Stimulated activated CD8-positive, alpha-beta memory T cell treated with anti-CD3 and anti-CD28 coated beads, Interleukin-2, amount 100 ng/mL, for 1 hour (primary cell): ENCODE data around the gene STAC3.
"Not testable (repeated sequence)": the region's sequence is repeated elsewhere in the genome, so short reads cannot be mapped to it uniquely, and the experiment has no call there.

Source experiments
- DNase-seq, 2 donors: peaks; one replicate each; pipeline ENCODE4 v3.0.0-alpha.2; 2020; ENCODE audit warnings: low read depth in 2 of 2

Gene STAC3

DNA sequence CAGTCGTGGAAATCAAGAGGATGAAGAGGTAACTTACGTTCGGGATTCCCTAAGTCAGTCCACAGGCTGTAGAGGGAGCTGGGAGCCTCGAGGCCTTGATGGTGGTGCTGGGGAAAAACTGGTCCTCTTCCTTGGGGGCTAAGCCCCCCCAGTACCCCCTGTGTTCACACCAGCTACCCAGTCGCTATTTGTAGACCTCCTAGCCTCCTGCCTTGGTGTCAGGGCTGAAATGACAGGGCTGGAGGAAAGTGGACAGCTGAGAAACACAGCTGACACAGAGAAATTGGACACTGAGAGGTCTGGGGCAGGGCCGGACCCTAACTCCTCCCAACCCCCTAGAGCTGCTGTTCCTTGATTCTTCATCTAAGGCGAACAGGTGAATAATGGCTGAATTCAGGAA, at the start of gene STAC3:
TSS of gene STAC3 (minus strand) at position 232 of the 400 bp plus-strand sequence. CDS start 1,551 bp downstream, outside the sequence.
- DNase-seq, result no peak

DNA sequence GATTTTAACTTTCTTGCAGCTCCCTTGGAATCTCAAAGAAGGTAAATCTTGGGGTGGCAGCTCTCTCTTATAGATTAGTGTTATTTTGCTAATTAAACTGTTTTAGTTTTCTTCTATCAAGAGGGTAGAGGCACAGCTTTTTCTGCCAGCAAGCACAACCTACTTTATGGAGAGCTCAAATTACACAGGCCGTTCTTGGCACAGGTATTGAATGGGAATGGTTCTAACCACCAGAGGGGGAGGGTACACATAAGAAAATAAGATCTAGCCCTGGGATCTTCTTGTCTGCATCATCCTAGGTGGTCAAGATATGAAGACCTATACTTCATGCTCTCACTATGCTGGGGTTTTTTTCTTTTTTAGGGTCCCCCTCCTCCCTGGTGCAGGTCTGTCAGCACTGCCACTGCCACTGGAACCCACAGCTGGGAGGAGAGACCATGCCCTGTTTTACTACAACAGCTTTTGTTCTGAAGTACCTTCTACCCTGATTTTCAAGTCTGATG, 48.6 kb upstream of the STAC3 start:
- DNase-seq, result no peak

DNA sequence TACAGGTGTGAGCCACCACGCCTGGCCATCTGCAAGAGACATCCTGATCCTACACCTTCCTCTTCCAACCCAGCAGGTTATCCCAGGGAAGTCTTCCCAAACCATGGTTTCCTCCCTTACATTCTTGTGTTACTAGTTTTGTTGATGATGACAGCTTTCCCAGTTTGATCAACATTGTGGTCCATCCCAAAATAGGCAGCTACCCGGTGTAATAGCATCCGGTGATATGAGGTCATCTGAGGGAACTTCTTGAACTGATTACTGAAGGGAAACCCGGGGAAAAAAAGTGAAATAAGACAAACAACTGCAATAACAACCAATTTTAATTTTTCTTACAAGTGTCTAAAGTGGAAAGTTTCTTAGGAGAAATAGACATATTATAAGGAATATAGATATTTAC, 45.3 kb upstream of the STAC3 start:
- no peak for DNase-seq

DNA sequence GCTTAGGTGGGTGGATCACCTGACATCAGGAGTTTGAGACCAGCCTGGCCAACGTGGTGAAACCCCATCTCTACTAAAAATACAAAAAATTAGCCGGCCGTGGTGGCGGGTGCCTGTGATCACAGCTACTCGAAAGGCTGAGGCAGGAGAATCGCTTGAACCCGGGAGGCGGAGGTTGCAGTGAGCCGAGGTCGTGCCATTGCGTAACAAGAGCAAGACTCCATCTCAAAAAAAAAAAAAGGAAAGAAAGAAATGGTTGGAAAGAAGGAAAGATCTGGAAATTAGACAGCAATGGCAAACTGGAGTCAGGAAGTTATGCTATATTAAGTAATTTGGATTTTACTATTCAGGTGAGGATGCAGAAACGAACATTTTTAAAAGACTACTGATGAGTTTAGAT, 31.1 kb upstream of the STAC3 start:
- DNase-seq, result not testable (repeated sequence)

DNA sequence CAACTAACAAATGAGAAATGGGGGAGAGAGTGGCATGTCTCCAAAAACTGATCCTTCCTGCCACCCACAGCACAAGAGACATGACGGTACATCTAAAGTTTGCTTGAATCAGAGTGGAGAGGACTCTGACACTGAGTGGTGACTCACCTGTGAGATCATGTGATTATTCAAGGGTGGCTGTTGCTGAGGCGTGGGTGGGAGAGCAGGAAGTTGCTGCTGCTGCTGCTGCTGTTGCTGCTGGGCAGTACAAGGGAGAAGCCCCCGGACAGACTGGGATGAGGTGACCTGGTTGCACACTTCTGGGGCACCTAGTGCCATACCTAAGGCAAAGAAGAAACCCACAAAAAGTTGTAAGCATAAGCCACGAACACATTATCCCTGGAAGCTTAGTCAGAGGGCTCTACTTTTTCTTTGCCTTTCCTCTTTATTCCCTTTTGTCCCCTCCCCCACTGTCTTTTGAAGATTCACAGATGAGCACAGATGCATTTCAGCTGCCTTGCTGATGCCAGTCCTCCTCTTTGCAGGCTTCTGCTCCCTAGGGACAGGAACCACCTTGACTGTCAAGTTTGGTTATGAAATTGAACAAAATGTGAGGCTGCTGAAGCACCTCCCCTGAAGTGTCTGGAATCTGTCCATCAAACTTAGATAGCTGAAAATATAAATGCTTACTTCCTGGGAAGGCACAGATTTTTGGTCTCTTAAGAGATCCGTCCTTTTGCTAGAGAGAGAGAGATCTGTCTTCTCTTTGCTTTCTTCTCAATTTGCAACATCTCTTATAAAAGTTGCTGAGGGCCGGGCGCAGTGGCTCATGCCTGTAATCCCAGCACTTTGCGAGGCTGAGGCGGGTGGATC, 29.4 kb upstream of the STAC3 start:
- peak; percentile 21 to 43 for DNase-seq

DNA sequence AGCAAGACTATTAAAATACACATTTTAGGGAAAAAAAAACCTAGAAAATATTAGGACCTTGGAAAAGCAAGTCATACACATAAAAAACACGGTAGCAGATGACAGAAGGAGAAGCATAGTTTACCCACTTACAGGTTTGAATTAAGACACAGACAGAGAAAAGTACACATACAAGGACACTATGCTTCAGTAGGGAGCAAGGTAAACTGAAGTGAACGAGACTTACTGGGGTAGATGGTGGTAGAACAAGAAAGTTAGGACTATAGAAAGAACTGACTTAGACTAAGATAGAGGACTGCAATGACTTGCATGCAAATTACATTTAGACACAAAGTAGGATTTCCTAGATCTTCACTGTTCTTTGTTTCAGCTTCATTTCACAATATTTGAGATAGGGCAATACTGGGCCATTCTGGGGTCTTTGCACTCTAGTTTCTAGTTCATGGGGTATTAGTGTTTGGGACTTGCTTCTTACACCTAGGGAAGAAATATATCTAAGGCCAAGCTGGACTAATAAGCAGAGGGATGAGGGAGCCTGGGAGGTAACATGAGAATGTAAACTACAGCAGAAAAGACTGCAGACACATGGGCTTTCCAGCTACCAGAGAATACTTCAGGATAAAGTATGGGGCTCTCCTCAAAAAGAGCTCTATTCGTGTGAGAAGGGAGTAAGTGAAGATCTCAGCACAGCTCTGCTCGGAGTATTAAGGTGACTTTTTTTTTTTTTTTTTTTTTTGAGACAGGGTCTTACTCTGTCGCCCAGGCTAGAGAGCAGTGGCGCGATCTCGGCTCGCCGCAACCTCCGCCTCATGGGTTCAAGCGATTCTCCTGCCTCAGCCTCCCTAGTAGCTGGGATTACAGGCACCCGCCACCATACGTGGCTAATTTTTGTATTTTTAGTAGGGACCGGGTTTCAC, 27.7 kb upstream of the STAC3 start:
- no peak for DNase-seq

DNA sequence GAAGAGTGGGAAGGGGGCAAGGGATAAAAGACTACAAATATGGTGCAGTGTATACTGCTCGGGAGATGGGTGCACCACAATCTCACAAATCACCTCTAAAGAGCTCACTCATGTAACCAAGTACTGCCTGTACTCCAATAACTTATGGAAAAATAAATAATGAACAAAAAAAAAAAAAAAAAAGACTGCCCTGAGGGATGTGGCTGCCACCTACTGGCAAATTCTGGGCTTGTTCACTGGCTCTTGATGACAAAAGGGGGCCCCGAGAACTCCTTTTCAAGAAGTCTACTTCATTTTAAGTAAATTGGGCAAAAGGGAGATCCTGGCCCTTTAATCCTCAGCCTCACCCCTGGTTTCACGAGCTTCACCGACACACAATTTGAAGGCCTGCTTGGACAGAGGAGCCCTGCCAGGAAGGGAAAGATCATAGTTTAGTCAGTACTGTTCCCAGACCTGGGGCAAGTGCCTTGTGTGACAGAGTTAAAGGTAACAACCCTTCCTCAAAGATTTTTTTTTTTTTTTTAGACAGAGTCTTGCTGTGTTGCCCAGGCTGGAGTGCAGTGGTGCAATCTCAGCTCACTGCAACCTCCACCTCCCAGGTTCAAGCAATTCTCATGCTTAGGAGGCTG, 26.1 kb upstream of the STAC3 start:
- no peak for DNase-seq

DNA sequence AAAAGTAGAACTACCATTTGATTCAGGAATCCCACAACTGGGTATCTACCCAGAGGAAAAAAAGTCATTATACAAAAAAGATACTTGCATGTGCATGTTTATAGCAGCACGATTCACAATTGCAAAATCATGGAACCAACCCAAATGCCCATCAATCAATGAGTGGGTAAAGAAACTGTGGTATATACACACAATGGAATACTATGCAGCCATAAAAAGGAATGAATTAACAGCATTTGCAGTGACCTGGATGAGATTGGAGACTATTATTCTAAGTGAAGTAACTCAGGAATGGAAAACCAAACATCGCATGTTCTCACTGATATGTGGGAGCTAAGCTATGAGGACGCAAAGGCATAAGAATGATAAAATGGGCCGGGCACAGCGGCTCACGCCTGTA, 25.2 kb upstream of the STAC3 start:
- DNase-seq, result not testable (repeated sequence)

DNA sequence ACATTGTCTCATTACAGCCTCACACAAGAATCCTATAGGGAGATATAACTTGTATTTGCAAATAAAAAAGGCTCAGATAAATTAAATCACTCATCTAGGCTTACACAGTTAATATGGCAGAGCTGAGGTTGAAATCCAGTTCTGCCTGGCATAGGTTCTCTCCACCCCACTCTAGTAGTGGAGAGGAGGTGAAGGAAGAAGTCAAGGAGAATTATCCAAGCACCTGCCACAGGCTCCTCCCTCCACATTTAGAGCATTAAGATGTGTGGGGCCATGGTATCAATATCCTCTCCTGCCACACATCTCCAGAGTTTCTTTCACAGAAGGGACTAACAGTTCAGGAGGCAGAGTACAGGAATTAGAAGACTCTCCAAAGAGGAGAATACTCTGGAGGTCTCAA, 22.5 kb upstream of the STAC3 start:
- no peak for DNase-seq

DNA sequence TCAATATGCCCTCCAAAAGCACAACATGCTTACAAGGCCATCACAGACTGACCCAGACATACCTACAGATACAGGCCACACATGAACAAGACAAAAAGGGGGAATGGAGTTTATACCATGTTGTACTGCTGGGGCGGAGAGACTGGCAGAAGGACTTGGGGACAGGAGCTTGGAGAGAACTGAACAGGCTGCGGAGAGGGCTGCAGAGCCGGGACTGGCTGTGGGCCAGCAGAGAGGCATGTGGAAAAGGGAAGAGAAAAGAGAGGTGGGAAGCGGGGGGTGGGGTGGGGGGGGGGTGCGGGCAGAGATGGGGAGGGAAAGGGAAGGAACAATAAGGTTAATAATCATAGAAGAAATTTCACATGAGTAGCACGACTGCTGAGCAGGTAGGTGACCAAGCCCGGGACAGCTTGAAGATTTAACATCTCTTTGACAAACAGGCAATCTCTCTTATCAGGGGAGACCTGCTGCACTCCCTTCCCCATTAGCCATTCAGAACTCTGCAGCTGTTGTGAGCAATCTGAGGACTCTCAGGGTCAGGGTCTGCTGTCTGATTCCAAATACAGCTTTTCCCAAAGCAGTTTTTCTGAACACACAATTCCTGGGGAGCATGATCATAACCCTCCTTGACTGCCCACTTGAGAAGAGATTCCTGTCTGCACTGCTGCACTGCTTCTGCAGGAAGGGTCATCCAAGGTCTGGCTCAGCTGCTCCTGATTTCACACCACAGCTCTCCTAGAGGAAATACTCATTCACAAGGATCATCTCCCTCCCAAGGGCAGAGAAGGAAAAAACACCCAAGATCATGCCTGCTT, 21.6 kb upstream of the STAC3 start:
- no peak for DNase-seq

DNA sequence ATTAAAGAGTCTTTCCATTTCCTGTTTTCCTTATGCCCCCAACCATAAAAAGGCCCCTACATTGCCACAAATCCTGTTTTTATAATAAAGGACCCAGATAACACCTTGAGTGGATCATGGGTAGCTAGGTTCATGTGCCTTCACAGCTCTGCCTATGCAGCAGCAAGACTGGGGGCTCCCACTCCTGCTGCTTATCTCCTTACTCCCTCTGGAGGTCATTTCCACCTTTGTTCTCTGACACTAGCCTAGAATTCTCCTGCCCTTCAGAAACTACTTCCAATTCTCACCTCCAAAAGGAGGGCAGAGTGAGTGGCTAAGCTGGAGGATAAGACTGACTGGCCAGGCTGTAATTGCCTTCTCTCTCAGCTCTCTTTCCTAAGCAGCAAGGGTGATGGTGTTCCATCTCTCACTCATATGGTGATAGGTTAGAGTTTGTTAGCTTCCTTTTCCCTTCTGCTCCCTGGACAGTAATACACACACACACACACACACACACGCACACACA, 20.0 kb upstream of the STAC3 start:
- DNase-seq, result no peak

DNA sequence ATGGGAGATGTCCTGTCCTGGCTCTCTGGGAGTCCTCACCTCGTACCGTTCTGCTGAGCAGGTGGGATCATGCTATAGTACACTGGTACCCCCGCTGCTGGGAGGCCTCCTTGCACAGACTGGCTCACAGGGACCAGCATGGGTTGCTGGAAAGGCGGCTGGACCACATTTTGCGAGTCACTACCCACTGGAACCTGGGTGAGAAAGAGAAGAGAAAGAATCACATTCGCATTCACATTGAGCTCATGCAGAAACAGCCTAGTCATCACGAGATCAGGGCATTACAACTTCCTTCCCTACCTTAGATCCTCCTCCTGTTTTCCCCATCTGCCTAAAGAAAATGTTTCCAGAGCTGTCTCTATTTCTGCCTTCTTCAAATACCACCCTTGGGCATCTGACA, 17.3 kb upstream of the STAC3 start:
- DNase-seq, result no peak

DNA sequence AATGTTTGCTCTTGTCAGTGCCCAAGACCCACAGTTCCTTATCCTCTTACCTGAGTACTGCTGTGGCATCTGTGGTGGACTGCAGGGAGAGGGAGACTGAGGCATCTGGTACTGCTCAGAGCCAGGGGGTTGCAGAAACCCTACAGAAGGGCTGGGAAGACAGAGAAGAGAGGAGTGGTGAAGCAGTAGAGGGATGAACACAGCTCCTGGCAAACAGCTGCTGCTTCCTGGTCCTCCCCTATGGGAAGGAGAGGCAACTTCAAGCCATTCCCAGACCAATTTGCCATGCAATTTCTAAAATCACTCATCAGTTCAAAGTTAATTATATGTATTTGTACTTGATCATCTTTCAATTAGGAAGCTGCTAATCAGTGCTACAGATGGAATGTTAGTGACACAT, 15.7 kb upstream of the STAC3 start:
- no peak for DNase-seq

DNA sequence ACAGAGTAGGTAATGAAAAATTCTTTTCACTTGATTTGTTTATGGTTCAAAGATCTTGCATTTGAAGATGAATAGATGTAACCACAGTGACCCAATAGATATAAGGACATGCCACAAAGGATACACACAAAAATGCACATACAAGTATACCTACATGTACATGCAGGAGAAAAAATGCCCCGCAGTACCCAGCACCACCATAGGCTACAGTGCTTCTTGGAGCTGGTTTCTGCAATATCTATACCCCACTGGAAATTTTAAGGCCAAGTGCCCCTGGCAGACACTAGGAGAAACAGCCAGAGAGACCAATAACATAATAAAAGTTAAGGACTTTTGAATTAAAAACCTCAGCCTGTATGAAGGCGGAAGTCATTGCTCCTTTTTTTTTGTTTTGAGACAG, 12.1 kb upstream of the STAC3 start:
- no peak for DNase-seq

DNA sequence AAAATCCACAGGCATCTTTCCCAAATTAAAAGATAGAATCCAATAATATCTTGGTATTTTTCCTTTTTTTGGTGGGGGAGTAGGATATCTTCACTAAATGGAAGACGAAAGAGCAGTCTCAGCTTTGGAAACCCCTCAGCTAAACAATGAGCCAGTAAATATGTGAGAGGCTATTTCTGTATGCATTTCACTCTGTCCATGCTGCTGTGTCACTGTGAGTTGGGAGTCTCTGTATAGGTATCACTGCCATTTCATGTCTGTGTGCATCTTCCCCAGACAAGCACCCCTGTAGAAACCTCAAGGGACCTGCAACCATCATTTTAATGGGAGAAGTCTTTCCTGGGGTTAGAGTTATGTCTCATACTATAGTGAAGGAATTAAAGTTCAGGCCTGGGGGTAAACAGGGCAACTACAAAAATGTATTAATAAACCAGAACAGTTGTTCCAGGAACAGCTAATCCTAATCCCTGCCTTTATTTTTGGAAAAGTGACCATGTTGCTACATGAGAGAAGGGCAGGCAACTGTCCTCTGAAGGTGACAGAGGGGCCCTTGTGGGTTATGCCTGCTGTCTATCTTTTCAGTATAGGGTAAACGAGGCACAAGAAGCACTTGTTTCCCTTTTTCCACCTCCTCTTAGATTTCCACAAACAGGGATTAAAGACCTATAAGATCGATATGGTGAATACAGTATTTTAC, 11.3 kb upstream of the STAC3 start:
- no peak for DNase-seq

DNA sequence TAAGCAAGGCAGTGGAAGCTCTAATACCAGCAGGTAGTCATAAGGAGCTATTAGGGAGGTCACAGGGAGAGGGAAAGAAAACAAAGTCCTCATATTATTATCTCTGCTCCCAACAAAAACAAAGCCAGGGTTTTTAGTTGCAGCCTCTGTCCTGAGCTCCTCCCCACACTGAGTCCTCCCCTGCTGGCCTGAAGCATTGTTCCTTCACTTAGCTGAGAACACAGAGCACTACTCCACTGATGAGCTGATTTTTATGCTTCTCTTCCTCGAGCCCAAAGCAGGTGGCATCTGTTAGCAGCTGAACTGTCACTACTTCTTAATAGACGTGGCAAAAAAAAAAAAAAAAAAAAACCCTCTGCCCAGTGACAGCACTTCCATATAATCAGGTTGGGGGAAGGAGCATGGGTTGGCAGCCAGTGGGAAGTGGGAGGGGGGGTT, 10.5 kb upstream of the STAC3 start:
- DNase-seq, result no peak

DNA sequence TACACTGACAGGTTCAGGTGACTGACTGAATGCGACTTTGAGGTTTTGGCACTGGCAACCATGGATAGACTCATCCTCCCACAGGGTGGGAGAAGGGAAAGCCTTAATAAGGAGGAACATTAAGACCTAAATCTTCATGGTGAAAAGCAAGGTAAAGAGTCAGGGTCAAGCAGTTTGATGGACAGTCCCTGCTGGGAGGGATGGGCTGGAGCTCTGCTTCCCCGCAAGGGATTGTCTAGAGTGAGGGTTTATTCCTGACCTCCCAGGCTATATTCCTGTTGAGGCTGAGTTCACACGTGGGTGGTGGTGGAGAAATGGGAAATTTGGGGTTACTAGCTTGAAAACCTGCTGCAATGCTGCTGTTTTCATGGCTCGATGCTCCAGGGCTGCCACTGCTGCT, 9.4 kb upstream of the STAC3 start:
- no peak for DNase-seq

DNA sequence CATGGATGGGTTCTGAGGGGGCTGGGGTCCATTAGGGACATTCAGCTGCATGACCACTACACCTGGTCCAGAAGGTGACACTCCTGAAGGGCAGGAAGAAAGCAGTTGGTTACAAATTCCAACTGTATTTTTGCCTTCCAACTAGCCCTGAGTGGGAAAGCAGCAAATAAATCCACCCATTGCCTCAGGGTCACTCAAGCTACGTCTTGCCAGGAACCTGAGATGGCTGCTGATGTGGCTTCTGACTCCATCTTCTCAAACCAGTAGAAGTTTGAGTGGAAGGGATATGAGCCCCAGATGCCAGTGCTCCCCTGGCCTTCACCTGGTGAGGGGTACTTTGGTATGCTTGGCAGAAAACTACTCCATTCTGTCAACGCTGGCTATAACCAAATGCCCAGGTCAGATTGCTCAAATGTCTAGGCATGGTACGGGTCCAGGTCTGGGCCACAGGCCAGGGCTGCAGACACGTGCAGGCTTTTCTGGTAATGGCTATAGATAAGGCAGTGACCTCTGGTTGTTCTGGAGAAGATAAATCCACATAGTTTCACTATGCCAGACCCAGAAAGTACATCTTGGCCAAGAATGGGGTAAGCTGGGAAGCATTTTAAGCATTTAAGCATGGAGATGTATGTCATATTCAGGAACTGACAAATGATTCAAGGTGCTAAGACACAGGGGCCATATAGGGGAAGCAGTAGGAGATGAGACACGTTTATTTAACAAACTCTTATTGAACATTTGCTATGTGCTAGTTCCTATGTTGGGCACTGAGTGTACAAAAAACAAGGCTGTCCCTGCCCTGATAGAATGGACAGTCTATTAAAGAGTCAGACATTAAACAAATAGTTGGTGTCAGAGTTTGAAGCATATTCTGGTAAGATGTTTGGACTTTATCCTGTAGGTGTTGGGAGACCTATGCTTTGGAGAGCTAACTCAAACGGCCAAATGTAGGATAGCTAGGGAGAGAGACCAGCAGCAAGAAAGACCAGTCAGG, 8.3 kb upstream of the STAC3 start:
- DNase-seq, result no peak

DNA sequence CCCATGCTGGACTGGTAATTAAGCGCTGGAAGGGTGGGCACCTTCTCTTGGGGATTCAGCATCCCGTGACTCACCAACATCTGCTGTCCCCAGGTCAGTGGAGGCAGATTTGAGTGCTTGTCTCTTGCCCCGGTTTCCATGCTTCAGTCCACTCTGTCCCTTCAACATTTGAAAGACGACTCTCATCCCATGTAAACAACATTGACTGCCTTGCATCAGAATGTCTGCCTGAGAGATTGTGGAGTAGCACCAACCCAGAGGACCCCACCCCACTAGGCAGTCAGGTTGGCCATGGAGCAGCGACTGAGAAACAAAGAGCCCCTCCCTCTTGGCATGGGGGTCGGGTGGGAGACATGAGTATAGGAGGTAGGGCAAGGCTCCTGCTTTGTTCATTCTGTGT, 4.9 kb upstream of the STAC3 start:
- no peak for DNase-seq
